HG03378 (cell line): Measurements from ENCODE around the gene STX8.

Experiments used
- ATAC-seq: cut with Tn5 transposase; IDR thresholded peaks from one replicate; pipeline ENCODE4 v1.9.1; 2021; ENCODE audit warnings: mild to moderate bottlenecking, moderate library complexity; ENCODE audit not compliant: unreplicated experiment

The STX8 gene

GRCh38 chr17:9244066-9245052 is 331.3 kb downstream of the STX8 start:
- ATAC-seq = no peak

GRCh38 chr17:9242983-9243382 is 332.6 kb downstream of the STX8 start:
- no peak for ATAC-seq

- ATAC-seq = no peak
Observed at GRCh38 chr17:9242497-9242881, 333.1 kb downstream of the STX8 start.

GRCh38 chr17:9241774-9242496 is 333.7 kb downstream of the STX8 start:
- ATAC-seq = no peak

- no peak for ATAC-seq
Observed at GRCh38 chr17:9241371-9241712, 334.3 kb downstream of the STX8 start.

- ATAC-seq = no peak
Observed at GRCh38 chr17:9240659-9241370, 334.8 kb downstream of the STX8 start.

- no peak for ATAC-seq
Observed at GRCh38 chr17:9239793-9240658, 335.6 kb downstream of the STX8 start.

GRCh38 chr17:9239246-9239792 is 336.3 kb downstream of the STX8 start:
- no peak for ATAC-seq

GRCh38 chr17:9238340-9239245 is 337.0 kb downstream of the STX8 start:
- no peak for ATAC-seq

GRCh38 chr17:9237661-9238301 is 337.8 kb downstream of the STX8 start:
- ATAC-seq = no peak

- no peak for ATAC-seq
Observed at GRCh38 chr17:9237053-9237410, 338.6 kb downstream of the STX8 start.

- no peak for ATAC-seq
Observed at GRCh38 chr17:9236286-9237052, 339.2 kb downstream of the STX8 start.

- no peak for ATAC-seq
Observed at GRCh38 chr17:9235346-9235745, 340.3 kb downstream of the STX8 start.

GRCh38 chr17:9234389-9234945 is 341.2 kb downstream of the STX8 start:
- no peak for ATAC-seq

GRCh38 chr17:9233761-9234160 is 341.9 kb downstream of the STX8 start:
- ATAC-seq = no peak

GRCh38 chr17:9233271-9233599 is 342.4 kb downstream of the STX8 start:
- no peak for ATAC-seq

- ATAC-seq = no peak
Observed at GRCh38 chr17:9232591-9233270, 342.9 kb downstream of the STX8 start.
